GM18498 (cell line): ENCODE data around the gene EEF2KMT.

Experiments used
- ATAC-seq: cut with Tn5 transposase; IDR thresholded peaks from one replicate; pipeline ENCODE4 v1.9.1; 2021; ENCODE audit warnings: mild to moderate bottlenecking, moderate library complexity; ENCODE audit not compliant: unreplicated experiment

Gene EEF2KMT

GRCh38 chr16:5044011-5044540 is 53.5 kb downstream of the EEF2KMT start:
- no peak for ATAC-seq

- ATAC-seq: no peak
These were observed 54.9 kb downstream of the EEF2KMT start for GRCh38 chr16:5042574-5043171.

- ATAC-seq: no peak
These were observed 55.9 kb downstream of the EEF2KMT start for GRCh38 chr16:5041600-5042133.

- ATAC-seq: no peak
These were observed 57.1 kb downstream of the EEF2KMT start for GRCh38 chr16:5040451-5040850.

- no peak for ATAC-seq
These were observed 61.1 kb downstream of the EEF2KMT start for GRCh38 chr16:5036228-5037156.

GRCh38 chr16:5035909-5036227 is 61.7 kb downstream of the EEF2KMT start:
- ATAC-seq: no peak
